Measurements from ENCODE around the gene NOTCH1. TPM values are rescaled to one million over a fixed set of nuclear protein-coding genes. Genes with fewer than 3 reads are reported as not detected.

The NOTCH1 gene
- total and polyA plus RNA-seq, 8 donors: 9.3 to 39.8 (median 22.5) TPM

DNA sequence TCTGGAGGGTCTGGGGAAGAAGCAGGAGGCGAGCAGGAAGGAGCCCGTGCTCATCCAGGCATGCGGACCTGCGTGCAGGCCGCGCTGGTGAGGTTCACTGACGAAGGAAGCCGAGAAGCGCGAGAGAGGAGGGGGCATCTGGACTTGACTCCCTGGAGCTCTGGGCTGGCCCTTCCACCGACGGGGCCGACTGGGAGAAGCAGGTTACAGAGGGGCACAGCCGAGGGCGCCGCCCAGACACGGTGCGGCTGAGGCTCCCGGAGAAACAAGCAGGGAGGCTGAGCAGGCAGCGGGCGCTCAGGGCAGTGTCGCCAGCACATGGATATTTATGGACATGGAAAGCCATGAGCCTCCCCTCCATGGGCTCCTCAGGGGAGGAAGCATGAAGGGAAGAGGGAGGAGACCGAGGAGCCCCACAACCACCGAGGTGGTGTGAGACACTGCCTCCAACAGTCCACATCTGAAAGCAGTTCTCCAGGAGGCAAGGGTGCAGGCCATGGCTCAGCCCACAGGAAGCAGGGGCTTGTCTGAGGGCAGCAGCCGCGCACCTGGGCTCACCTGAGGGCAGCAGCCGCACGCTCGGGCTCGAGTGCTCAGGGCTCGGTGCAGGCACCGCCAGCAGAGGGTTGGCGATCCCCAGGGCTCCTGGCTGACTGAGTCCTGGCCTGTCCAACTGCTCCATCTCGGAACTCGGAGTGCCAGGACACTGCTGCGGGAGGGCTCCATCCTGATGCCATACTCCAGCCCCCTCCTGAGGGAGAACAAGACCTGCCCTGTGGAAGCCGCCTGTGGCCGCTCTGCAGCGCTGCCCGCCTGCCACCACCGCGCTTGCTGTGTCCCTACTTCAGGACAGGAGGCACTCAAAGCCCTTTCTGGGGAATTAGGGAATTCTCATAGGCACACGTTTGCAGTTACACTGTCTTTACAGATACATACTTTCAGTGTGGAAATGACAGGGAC, 90.5 kb downstream of the NOTCH1 start:
- DNase-seq (no peak), ATAC-seq (peak in 1 of 4 donors; percentile 11), FAIRE-seq (no peak)
- TF ChIP-seq CTCF (IDR thresholded peaks at IDR 0.05): no peak
- Histone ChIP-seq H3K27ac (no peak overlapping the region), H3K4me1 (no peaks in the 10 kb centered on the region), H3K27me3 (no peaks in the 10 kb centered on the region), H3K9me3 (no peaks in the 10 kb centered on the region), H3K36me3 (peaks cover 3 to 86% (median 53%) of the 10 kb centered on the region in 3 donors), H3K4me3 (no peak overlapping the region)
- WGBS, 2 donors: 92% methylated on average over 36 to 43 of the region's 43 CpGs
- intact Hi-C loops (cut with DNase I): no loop called here

DNA sequence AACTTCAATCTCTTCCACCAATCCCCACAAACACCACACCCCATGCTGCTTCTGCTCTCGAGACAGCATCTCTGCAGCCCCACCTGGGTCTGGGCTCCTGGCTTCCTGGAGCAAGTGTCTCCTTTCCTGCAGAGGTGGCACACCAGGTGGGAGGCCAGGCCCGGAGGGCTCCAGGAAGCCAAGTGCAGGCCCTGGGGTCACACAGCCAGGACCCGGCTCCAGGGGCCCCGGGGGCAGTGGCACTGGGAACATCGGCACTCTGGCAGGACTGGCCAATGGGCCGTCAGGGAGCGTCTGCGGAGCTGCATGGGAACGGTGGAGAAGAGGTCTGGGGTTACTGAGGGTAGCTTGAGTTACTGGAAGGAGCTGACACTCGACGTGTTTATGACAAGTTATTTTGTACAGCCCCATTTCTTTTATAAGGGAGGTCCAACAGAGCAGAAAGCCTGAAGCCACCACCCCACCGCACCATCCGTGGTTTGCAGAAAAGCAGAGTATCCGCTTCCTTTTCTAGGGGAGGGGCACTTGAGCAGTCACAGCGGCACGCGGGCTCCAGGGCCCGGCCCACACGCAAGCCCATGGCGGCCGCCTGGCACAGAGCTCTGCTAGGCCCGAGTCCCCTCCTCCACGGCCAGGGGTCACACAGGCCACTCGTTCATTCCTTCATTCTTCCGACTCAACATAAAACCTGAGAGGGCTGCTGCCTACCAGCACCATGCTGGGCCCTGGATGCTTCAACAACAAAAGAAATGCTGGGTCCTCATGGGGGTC, 91.6 kb downstream of the NOTCH1 start:
- intact Hi-C loops (cut with DNase I): no loop called here
- Histone ChIP-seq H3K4me1 (no peaks in the 10 kb centered on the region), H3K9me3 (no peaks in the 10 kb centered on the region), H3K4me3 (no peak overlapping the region), H3K27ac (no peak overlapping the region), H3K36me3 (peaks cover 3 to 86% (median 48%) of the 10 kb centered on the region in 3 donors), H3K27me3 (no peaks in the 10 kb centered on the region)
- FAIRE-seq (no peak), ATAC-seq (peak in 1 of 4 donors; percentile 16), DNase-seq (no peak)
- WGBS, 2 donors: 90 to 91% methylated on average over 25 of the region's 25 CpGs
- TF ChIP-seq CTCF (IDR thresholded peaks at IDR 0.05): no peak

GRCh38 chr9:136453326-136453725, 92.5 kb downstream of the NOTCH1 start:
- no peaks in the 10 kb centered on the region for H3K4me1 ChIP-seq
- WGBS, 2 donors: 91 to 94% methylated on average over 11 of the region's 11 CpGs
- intact Hi-C loops (cut with DNase I): no loop called here
- no peak for DNase-seq
- TF ChIP-seq CTCF (IDR thresholded peaks at IDR 0.05): no peak
- H3K36me3 ChIP-seq: peaks cover 0 to 84% (median 46%) of the 10 kb centered on the region in 3 donors
- FAIRE-seq: no peak
- H3K4me3 ChIP-seq: no peak overlapping the region
- ATAC-seq: no peak
- no peak overlapping the region for H3K27ac ChIP-seq
- H3K27me3 ChIP-seq: no peaks in the 10 kb centered on the region
- H3K9me3 ChIP-seq: no peaks in the 10 kb centered on the region

GRCh38 chr9:136451221-136451877, 94.5 kb downstream of the NOTCH1 start:
- Histone ChIP-seq H3K27me3 (no peaks in the 10 kb centered on the region), H3K4me1 (no peaks in the 10 kb centered on the region), H3K9me3 (no peaks in the 10 kb centered on the region), H3K36me3 (peaks cover 0 to 82% (median 52%) of the 10 kb centered on the region in 3 donors), H3K27ac (no peak overlapping the region), H3K4me3 (no peak overlapping the region)
- FAIRE-seq: no peak
- DNase-seq: no peak
- intact Hi-C loops (cut with DNase I): no loop called here
- no peak for ATAC-seq
- no peak for TF ChIP-seq CTCF (IDR thresholded peaks at IDR 0.05)
- 89 to 91% methylated on average over 26 of the region's 26 CpGs for WGBS, 2 donors
